OCI-LY1 (cell line): ENCODE data around the gene TNNT2.

Experiments used
- H2AFZ ChIP-seq: fragments of 200-600 bp; sonication (generic), shearing (Covaris generic); 2 replicates; pipeline ENCODE4 v1.6.0; 2014; ENCODE audit warnings: antibody characterized with exemption, mild to moderate bottlenecking, low read length
- H3F3A ChIP-seq: fragments of 200-600 bp; sonication (generic), shearing (Covaris generic); 2 replicates; pipeline ENCODE4 v1.6.0; 2014; ENCODE audit warnings: mild to moderate bottlenecking, antibody characterized with exemption, low read length, moderate library complexity; ENCODE audit not compliant: insufficient read depth
- H3K27ac ChIP-seq: fragments of 200-600 bp; sonication (generic); 2 replicates; pipeline ENCODE4 v1.5.1; 2014; ENCODE audit warnings: low read length, mixed run types, mild to moderate bottlenecking, low read depth; ENCODE audit not compliant: poor library complexity, severe bottlenecking
- H3K27me3 ChIP-seq: fragments of 200-600 bp; sonication (generic); 2 replicates; pipeline ENCODE4 v1.6.0; 2014; ENCODE audit warnings: antibody characterized with exemption, mild to moderate bottlenecking, low read length, moderate library complexity; ENCODE audit not compliant: insufficient read depth
- H3K36me3 ChIP-seq: fragments of 200-600 bp; sonication (generic); 2 replicates; pipeline ENCODE4 v1.6.1; 2014; ENCODE audit warnings: mild to moderate bottlenecking, antibody characterized with exemption, low read length, moderate library complexity, mixed read lengths; ENCODE audit not compliant: insufficient read depth
- H3K4me1 ChIP-seq: fragments of 200-600 bp; sonication (generic); 2 replicates; pipeline ENCODE4 v1.5.1; 2014; ENCODE audit warnings: mild to moderate bottlenecking, low read length, moderate library complexity; ENCODE audit not compliant: insufficient read depth, severe bottlenecking
- H3K4me2 ChIP-seq: fragments of 200-600 bp; sonication (generic), shearing (Covaris generic); 2 replicates; pipeline ENCODE4 v1.6.1; 2014; ENCODE audit warnings: low read length
- H3K4me3 ChIP-seq: fragments of 200-600 bp; sonication (generic); 2 replicates; pipeline ENCODE4 v1.5.1; 2014; ENCODE audit warnings: low read length, low read depth, mild to moderate bottlenecking, mixed read lengths; ENCODE audit not compliant: poor library complexity, severe bottlenecking
- H3K79me2 ChIP-seq: fragments of 200-600 bp; shearing (Covaris generic); 2 replicates; pipeline ENCODE4 v1.6.1; 2016; ENCODE audit warnings: mixed run types, low read length, mixed read lengths; ENCODE audit not compliant: insufficient read depth
- H3K9ac ChIP-seq: fragments of 200-600 bp; sonication (generic), shearing (Covaris generic); 2 replicates; pipeline ENCODE4 v1.6.1; 2014; ENCODE audit warnings: mild to moderate bottlenecking, low read length, mixed read lengths
- H3K9me2 ChIP-seq: fragments of 200-600 bp; sonication (generic), shearing (Covaris generic); 2 replicates; pipeline ENCODE4 v1.6.1; 2014; ENCODE audit warnings: low read depth, mild to moderate bottlenecking, low read length, mixed read lengths
- H3K9me3 ChIP-seq: fragments of 200-600 bp; shearing (Covaris generic); 2 replicates; pipeline ENCODE4 v1.6.1; 2014; ENCODE audit warnings: low read length, mixed read lengths
- H4K20me1 ChIP-seq: fragments of 200-600 bp; sonication (generic), shearing (Covaris generic); 2 replicates; pipeline ENCODE4 v1.6.0; 2016; ENCODE audit warnings: mild to moderate bottlenecking, low read length; ENCODE audit not compliant: insufficient read depth
- EZH2 ChIP-seq: fragments of 200-600 bp; sonication (generic), shearing (Covaris generic); IDR thresholded peaks from 2 replicates; pipeline ENCODE4 v1.8.0; 2017; ENCODE audit warnings: borderline replicate concordance, mixed run types, mild to moderate bottlenecking, antibody characterized with exemption, low read length, moderate library complexity, mixed read lengths
- TF ChIP-seq, protein P1 (sequence below): fragments of 200-600 bp; sonication (generic), shearing (Covaris generic); IDR thresholded peaks from 2 replicates; pipeline ENCODE4 v1.5.1; 2017; ENCODE audit warnings: mild to moderate bottlenecking, antibody characterized with exemption, low read length, moderate library complexity, mixed read lengths

The TNNT2 gene

DNA sequence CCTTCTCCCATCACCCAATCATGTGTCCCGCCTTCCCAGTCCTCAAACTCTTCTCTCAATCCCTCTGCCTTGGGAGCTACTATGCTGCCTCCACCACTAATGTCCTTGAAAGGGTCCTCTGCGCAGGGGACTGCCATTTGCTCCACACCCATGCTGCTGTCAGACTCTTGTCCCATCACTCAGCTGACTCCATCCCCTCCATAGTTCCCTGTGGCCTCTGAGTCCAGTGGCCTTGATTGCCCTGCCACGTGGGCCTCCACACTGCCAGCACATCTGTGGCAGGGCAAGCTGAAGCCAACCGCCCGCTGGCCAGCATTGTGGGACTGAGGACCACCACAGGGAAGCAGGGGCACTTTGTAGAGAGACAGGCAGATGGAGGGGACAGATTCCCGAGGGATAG, 1.3 kb upstream of the TNNT2 start:
- Histone ChIP-seq H3K9me2 (no peaks in the 10 kb centered on the region), H3F3A (no peaks in the 10 kb centered on the region), H4K20me1 (no peaks in the 10 kb centered on the region), H3K4me2 (no peak overlapping the region), H3K79me2 (no peaks in the 10 kb centered on the region), H2AFZ (no peak overlapping the region), H3K27ac (no peak overlapping the region), H3K27me3 (0 out of 2 replicates have a peak, but pooled peaks cover 3% of the 10 kb centered on the region), H3K36me3 (no peaks in the 10 kb centered on the region), H3K9ac (no peak overlapping the region), H3K9me3 (no peaks in the 10 kb centered on the region), H3K4me3 (no peak overlapping the region), H3K4me1 (no peaks in the 10 kb centered on the region)
- no peak for TF ChIP-seq EZH2

DNA sequence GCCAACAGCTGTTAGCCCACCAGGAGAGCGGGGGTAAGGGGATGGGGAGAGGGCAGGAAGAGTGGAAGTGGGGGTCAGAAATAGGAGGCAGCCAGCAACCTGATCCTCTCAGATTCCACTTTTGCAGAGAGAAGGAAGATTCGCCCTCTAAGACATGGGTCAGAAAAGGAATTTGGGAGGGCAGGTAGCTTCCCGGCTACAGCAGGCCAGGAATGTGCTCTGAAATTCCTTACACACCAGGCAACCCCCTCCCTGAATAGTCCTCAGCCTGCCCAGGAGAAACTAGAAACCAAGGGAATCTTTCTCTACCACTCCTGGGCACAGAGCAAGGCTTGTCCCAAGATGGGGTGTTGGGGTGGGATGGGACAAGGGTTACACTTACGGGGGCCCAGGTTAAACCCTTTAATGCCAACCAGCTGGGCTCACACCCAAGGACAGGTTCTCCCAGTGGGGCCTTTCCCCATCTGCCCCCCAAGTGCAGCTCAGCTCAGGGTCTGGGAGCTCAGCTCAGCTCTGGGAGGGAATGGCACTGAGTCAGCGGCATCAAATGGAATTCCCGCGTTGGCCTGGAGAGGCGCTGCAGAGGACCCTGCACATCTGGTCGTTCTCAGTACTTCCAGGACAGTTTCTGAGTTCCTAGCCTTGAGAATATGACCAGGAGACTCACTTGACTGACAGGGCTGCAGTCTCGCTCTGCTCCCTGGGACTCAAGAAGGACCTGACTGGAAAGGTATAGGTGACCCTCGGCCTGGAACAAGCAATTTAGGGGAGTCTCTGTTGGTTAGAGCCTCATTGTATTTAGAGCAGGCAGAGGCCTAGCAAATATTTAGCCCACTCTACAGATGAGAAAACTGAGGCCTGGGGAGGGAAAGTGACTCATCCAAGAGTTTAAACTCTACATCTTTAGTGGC, 761 bp downstream of the TNNT2 start:
- no peak overlapping the region for H3K4me2 ChIP-seq
- no peaks in the 10 kb centered on the region for H3K27me3 ChIP-seq
- H3K9ac ChIP-seq, result no peak overlapping the region
- H3K9me3 ChIP-seq, result no peaks in the 10 kb centered on the region
- H3K9me2 ChIP-seq, result no peaks in the 10 kb centered on the region
- H3K4me1 ChIP-seq, result no peaks in the 10 kb centered on the region
- no peaks in the 10 kb centered on the region for H3K36me3 ChIP-seq
- H3K79me2 ChIP-seq, result no peaks in the 10 kb centered on the region
- no peaks in the 10 kb centered on the region for H3F3A ChIP-seq
- H3K27ac ChIP-seq, result no peak overlapping the region
- H4K20me1 ChIP-seq, result no peaks in the 10 kb centered on the region
- no peak overlapping the region for H3K4me3 ChIP-seq
- TF ChIP-seq EZH2, result no peak
- TF ChIP-seq, protein P1, sequence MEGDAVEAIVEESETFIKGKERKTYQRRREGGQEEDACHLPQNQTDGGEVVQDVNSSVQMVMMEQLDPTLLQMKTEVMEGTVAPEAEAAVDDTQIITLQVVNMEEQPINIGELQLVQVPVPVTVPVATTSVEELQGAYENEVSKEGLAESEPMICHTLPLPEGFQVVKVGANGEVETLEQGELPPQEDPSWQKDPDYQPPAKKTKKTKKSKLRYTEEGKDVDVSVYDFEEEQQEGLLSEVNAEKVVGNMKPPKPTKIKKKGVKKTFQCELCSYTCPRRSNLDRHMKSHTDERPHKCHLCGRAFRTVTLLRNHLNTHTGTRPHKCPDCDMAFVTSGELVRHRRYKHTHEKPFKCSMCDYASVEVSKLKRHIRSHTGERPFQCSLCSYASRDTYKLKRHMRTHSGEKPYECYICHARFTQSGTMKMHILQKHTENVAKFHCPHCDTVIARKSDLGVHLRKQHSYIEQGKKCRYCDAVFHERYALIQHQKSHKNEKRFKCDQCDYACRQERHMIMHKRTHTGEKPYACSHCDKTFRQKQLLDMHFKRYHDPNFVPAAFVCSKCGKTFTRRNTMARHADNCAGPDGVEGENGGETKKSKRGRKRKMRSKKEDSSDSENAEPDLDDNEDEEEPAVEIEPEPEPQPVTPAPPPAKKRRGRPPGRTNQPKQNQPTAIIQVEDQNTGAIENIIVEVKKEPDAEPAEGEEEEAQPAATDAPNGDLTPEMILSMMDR, result peak; percentile 54
- no peak overlapping the region for H2AFZ ChIP-seq

DNA sequence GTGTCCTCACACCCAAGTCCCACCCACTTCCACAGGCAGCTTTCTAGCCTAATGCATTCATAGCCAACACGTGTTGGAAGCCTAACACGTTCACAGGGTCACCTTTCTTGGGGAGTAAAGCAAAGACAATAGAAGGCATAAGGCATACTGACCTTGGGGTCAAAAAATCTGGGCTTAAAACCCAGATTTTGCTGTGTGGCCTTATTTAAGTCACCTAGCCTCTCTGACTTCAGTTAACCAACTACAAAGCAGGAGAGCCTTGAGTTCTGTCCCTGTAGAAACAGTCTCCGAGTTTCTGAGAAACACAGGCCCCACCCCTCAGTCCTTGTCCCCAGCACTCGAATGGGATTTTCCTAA, 1.4 kb downstream of the TNNT2 start:
- Histone ChIP-seq H3K4me3 (no peak overlapping the region), H3K27ac (no peak overlapping the region), H3K79me2 (no peaks in the 10 kb centered on the region), H4K20me1 (no peaks in the 10 kb centered on the region), H3K27me3 (no peaks in the 10 kb centered on the region), H3K4me2 (no peak overlapping the region), H3K9me3 (no peaks in the 10 kb centered on the region), H3K4me1 (no peaks in the 10 kb centered on the region), H3F3A (no peaks in the 10 kb centered on the region), H3K9ac (no peak overlapping the region), H3K9me2 (no peaks in the 10 kb centered on the region), H3K36me3 (no peaks in the 10 kb centered on the region), H2AFZ (no peak overlapping the region)
- TF ChIP-seq EZH2, result no peak
- TF ChIP-seq, protein P1, result no peak
